Keratinocyte (primary cell): ENCODE results near the gene C11orf91. TPM values are rescaled to one million over a fixed set of nuclear protein-coding genes. Genes with fewer than 3 reads are reported as not detected.

Experiments
- DNase-seq: peaks from one replicate; pipeline ENCODE4 v3.0.0-alpha.2; 2011; ENCODE audit warnings: low read depth, missing footprints, low spot score
- FAIRE-seq: peaks from 2 replicates; lab custom pipeline; 2011; peaks lifted over from hg19 to GRCh38; lab: Jason Lieb, UNC
- H2AFZ ChIP-seq: 2 replicates; pipeline ENCODE4 v1.6.0; 2012; ENCODE audit warnings: low read length, control low read depth, inconsistent platforms; ENCODE audit not compliant: control insufficient read depth
- H3K27ac ChIP-seq: 2 replicates; pipeline ENCODE4 v1.5.1; 2011; ENCODE audit warnings: low read length; ENCODE audit not compliant: control insufficient read depth, insufficient read depth
- H3K27me3 ChIP-seq: 3 replicates; pipeline ENCODE4 v1.6.0; 2011; ENCODE audit warnings: low read length; ENCODE audit not compliant: control insufficient read depth, insufficient read depth; ENCODE audit errors: extremely low read depth
- H3K36me3 ChIP-seq, 2 experiments: 2 replicates in 1 of 2; 3 replicates in 1 of 2; pipeline ENCODE4 v1.5.1; 2011; ENCODE audit warnings: low read length in 2 of 2, mild to moderate bottlenecking in 1 of 2; ENCODE audit not compliant: control insufficient read depth in 2 of 2, insufficient read depth in 2 of 2; ENCODE audit errors: extremely low read depth in 1 of 2
- H3K4me1 ChIP-seq: 3 replicates; pipeline ENCODE4 v1.5.1; 2011; ENCODE audit warnings: low read length; ENCODE audit not compliant: control insufficient read depth, insufficient read depth; ENCODE audit errors: extremely low read depth
- H3K4me2 ChIP-seq: 3 replicates; pipeline ENCODE4 v1.6.0; 2011; ENCODE audit warnings: low read depth, low read length; ENCODE audit not compliant: control insufficient read depth, insufficient read depth; ENCODE audit errors: extremely low read depth
- H3K4me3 ChIP-seq, 3 experiments: fragments of 200-600 bp in 1 of 3; sonication (generic) in 1 of 3; 2 replicates in 2 of 3; 3 replicates in 1 of 3; pipeline ENCODE4 v1.5.1; 2011 to 2016; ENCODE audit warnings: low read length in 3 of 3, mild to moderate bottlenecking in 3 of 3, control low read depth in 2 of 3, inconsistent platforms in 1 of 3, low read depth in 1 of 3, mixed read lengths in 1 of 3, mixed run types in 1 of 3, moderate library complexity in 1 of 3; ENCODE audit not compliant: control insufficient read depth in 2 of 3, insufficient read depth in 2 of 3; ENCODE audit errors: extremely low read depth in 1 of 3
- H3K79me2 ChIP-seq: 2 replicates; pipeline ENCODE4 v1.6.0; 2012; ENCODE audit warnings: low read length; ENCODE audit not compliant: control insufficient read depth, insufficient read depth
- H3K9ac ChIP-seq: 3 replicates; pipeline ENCODE4 v1.6.0; 2011; ENCODE audit warnings: low read length; ENCODE audit not compliant: control insufficient read depth, insufficient read depth; ENCODE audit errors: extremely low read depth
- H3K9me1 ChIP-seq: 3 replicates; pipeline ENCODE4 v1.6.0; 2011; ENCODE audit warnings: low read length; ENCODE audit not compliant: control insufficient read depth, insufficient read depth; ENCODE audit errors: extremely low read depth
- H3K9me3 ChIP-seq: 2 replicates; pipeline ENCODE4 v1.5.1; 2012; ENCODE audit warnings: low read depth, low read length; ENCODE audit not compliant: control insufficient read depth
- H4K20me1 ChIP-seq: 3 replicates; pipeline ENCODE4 v1.6.0; 2011; ENCODE audit warnings: low read length; ENCODE audit not compliant: control insufficient read depth, insufficient read depth; ENCODE audit errors: extremely low read depth
- EZH2 ChIP-seq: IDR thresholded peaks from one replicate; pipeline ENCODE4 v1.6.1; 2012; ENCODE audit warnings: inconsistent platforms, mild to moderate bottlenecking, low read length, moderate library complexity
- dilution Hi-C: fragments of 300-500 bp; cut with MboI; formaldehyde crosslinking; loops from one replicate; pipeline ENCODE4 v1.7.0; 2020; ENCODE audit warnings: low sequenced_read_pairs; ENCODE audit not compliant: extremely low pct_ligation_motif_present
- polyA plus RNA-seq, 5 experiments: library from polyadenylated mRNA; depleted of rRNA in 3 of 5; stranded (reverse) in 3 of 5; stranded (forward) in 1 of 5; unstranded in 1 of 5; fragments of >200 nt; gene quantifications; 1 replicate in 1 of 5; 2 replicates in 3 of 5; 3 replicates in 1 of 5; pipeline versions ENCODE4 v1.2.1 to v1.2.3, GENCODE V29; 2011 to 2012; ENCODE audit warnings: missing spikeins in 2 of 5, low read depth in 1 of 5, low replicate concordance in 1 of 5
- TF ChIP-seq, protein P1 (sequence below), 3 experiments: IDR thresholded peaks in 1 of 3; conservative IDR thresholded peaks in 1 of 3; optimal IDR thresholded peaks in 1 of 3; 2 replicates in 2 of 3; 3 replicates in 1 of 3; pipeline versions ENCODE3 to v1.5.1; 2011; ENCODE audit warnings: low read length in 3 of 3, mild to moderate bottlenecking in 3 of 3, moderate library complexity in 2 of 3, control low read depth in 1 of 3, inconsistent platforms in 1 of 3; ENCODE audit not compliant: insufficient read depth in 2 of 3; ENCODE audit errors: extremely low read depth in 1 of 3

C11orf91 gene
- polyA plus RNA-seq, 1 donor (not counting 4 experiments of a cell fraction or from before 2014, with no cell fraction given) = 0.10 TPM

DNA sequence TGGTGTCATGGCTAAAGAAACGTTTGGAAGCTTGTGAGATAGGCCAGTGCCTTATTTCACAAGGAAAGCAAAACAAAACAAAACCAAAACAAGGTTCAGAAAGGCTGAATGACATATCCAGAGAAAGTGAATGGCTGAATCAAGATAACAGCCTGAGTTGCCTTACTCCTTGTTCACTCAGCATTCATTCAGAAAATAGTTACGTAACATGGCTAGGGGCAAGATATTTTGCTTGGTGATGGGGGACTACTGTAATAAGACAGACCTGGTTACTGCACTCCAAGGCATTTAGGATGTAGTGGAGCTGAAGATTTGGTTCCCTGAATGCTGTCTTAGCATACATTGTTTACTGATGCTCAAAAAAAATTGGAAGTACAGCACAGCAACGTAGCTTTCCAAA lies 47.7 kb downstream of the C11orf91 start:
- H3K9ac ChIP-seq = no peak overlapping the region
- TF ChIP-seq, protein P1, sequence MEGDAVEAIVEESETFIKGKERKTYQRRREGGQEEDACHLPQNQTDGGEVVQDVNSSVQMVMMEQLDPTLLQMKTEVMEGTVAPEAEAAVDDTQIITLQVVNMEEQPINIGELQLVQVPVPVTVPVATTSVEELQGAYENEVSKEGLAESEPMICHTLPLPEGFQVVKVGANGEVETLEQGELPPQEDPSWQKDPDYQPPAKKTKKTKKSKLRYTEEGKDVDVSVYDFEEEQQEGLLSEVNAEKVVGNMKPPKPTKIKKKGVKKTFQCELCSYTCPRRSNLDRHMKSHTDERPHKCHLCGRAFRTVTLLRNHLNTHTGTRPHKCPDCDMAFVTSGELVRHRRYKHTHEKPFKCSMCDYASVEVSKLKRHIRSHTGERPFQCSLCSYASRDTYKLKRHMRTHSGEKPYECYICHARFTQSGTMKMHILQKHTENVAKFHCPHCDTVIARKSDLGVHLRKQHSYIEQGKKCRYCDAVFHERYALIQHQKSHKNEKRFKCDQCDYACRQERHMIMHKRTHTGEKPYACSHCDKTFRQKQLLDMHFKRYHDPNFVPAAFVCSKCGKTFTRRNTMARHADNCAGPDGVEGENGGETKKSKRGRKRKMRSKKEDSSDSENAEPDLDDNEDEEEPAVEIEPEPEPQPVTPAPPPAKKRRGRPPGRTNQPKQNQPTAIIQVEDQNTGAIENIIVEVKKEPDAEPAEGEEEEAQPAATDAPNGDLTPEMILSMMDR (optimal IDR thresholded peaks at IDR 0.05 in 1 of 3, IDR thresholded peaks at IDR 0.05 in 1 of 3, conservative IDR thresholded peaks at IDR 0.05 in 1 of 3; ENCODE audit: extremely low read depth in 1 of 3, insufficient read depth in 2 of 3, low read length in 3 of 3) = no peak
- no peak for TF ChIP-seq EZH2
- no peak overlapping the region for H3K4me3 ChIP-seq
- H3K27me3 ChIP-seq = no peaks in the 10 kb centered on the region
- H4K20me1 ChIP-seq = no peaks in the 10 kb centered on the region
- dilution Hi-C loops = no loop called here
- no peaks in the 10 kb centered on the region for H3K9me3 ChIP-seq
- H3K9me1 ChIP-seq = no peaks in the 10 kb centered on the region
- H3K36me3 ChIP-seq = no peaks in the 10 kb centered on the region
- H3K27ac ChIP-seq = no peak overlapping the region
- peaks cover 21% of the 10 kb centered on the region for H3K4me1 ChIP-seq
- H3K4me2 ChIP-seq = no peak overlapping the region
- no peak for FAIRE-seq
- no peak overlapping the region for H2AFZ ChIP-seq
- no peaks in the 10 kb centered on the region for H3K79me2 ChIP-seq
- no peak for DNase-seq

DNA sequence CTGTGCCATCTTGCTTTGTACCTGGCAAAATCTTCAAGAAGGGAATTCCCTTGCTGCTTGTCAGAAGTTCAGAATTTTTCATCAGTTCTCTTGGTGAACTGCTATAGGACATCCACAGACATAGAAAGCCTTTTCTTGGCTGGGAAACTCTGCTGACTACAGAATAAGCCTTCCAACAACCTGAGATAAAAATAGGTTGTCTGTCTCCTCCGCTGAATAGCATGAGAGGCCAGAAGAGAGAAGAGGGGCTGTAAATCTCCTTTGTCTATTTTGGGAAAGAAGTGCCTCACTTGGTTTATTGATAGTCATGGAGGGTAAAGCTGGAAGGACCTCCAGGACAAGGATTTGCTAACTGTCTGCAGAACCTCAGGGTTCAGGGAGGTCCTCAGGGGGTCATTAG lies 48.2 kb downstream of the C11orf91 start:
- no peak overlapping the region for H3K9ac ChIP-seq
- no peak for FAIRE-seq
- H3K9me3 ChIP-seq = no peaks in the 10 kb centered on the region
- H3K9me1 ChIP-seq = no peaks in the 10 kb centered on the region
- TF ChIP-seq, protein P1 (optimal IDR thresholded peaks at IDR 0.05 in 1 of 3, IDR thresholded peaks at IDR 0.05 in 1 of 3, conservative IDR thresholded peaks at IDR 0.05 in 1 of 3; ENCODE audit: extremely low read depth in 1 of 3, insufficient read depth in 2 of 3, low read length in 3 of 3) = no peak
- TF ChIP-seq EZH2 = no peak
- no peaks in the 10 kb centered on the region for H3K79me2 ChIP-seq
- H3K4me2 ChIP-seq = no peak overlapping the region
- H3K36me3 ChIP-seq = no peaks in the 10 kb centered on the region
- H2AFZ ChIP-seq = peak overlapping the region; percentile 3
- no peaks in the 10 kb centered on the region for H3K27me3 ChIP-seq
- dilution Hi-C loops = no loop called here
- no peak overlapping the region for H3K27ac ChIP-seq
- no peak overlapping the region for H3K4me3 ChIP-seq
- no peaks in the 10 kb centered on the region for H4K20me1 ChIP-seq
- no peak for DNase-seq
- peaks cover 21% of the 10 kb centered on the region for H3K4me1 ChIP-seq
